GM19468 (cell line): ENCODE results near the gene ADGRV1.
"Not testable (repeated sequence)": the region's sequence is repeated elsewhere in the genome, so short reads cannot be mapped to it uniquely, and the experiment has no call there.

Source experiments
- ATAC-seq: cut with Tn5 transposase; IDR thresholded peaks from one replicate; pipeline ENCODE4 v1.9.1; 2021; ENCODE audit warnings: mild to moderate bottlenecking, moderate library complexity, moderate number of reproducible peaks; ENCODE audit not compliant: unreplicated experiment; ENCODE audit errors: extremely low read depth

The ADGRV1 gene

GRCh38 chr5:90959262-90959661 lies 400.7 kb downstream of the ADGRV1 start:
- no peak for ATAC-seq

- ATAC-seq, result no peak
Observed at GRCh38 chr5:90962481-90962880, 403.9 kb downstream of the ADGRV1 start.

DNA sequence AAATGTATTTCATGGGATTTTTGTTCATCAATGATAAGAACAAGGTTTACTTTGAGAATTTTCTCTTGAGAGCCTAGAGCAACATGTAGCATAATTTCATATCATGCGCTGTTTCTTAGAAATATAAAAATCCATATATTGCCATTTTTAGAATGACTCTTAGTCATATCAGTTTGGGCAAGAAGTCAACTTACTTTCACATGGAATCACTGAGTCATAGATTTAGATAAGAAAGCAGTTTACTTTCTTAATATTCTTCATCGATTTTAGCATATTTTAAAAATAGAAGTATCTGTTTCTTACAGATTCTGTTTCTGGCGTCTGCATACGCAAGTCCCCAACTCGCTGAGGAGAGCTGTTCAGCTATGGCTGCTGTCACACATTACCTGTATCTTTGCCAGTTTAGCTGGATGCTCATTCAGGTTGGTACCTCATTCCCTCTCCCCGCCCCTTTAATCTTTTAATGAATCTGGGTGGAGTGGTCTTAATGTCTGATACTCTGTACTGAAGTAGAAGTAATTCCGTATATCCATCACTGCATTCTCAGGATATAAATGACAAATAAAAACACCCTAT lies 406.6 kb downstream of the ADGRV1 start:
- no peak for ATAC-seq

DNA sequence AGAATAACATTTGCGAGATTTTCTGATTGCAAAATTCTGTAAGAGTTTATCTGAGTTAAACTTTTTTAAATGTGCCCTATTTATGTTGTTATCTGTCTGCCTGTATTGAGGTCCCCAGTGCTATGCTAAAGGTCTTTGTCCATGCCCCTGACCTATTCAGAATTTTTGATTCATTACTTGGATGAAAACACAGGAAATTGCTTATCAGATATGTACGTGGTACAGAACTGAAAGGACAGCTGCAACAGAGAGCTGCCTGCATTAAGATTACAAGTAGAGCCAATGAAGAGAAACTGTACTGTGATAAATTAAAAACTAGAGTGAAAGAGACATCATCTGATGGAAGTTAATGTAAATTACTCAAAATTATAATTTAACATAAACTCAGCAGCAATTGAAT lies 408.8 kb downstream of the ADGRV1 start:
- no peak for ATAC-seq

DNA sequence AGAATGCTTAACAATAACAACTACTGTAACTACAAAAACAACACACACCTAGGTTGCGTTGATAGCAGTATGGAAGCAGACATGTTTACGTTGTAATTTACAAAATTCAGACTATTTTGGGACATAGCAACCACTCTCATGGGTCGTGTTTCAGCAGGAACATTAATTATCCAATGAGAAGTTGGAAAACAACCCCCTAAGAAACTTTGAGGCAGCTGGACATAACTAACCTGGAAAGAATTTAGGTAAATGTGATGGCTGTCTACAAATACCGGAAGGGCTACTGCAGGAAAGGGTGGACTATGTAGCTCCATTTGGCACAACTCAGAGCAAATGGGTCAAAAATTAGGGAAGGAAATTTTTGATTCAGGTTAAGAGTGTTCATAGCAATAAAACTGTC lies 409.3 kb downstream of the ADGRV1 start:
- no peak for ATAC-seq

DNA sequence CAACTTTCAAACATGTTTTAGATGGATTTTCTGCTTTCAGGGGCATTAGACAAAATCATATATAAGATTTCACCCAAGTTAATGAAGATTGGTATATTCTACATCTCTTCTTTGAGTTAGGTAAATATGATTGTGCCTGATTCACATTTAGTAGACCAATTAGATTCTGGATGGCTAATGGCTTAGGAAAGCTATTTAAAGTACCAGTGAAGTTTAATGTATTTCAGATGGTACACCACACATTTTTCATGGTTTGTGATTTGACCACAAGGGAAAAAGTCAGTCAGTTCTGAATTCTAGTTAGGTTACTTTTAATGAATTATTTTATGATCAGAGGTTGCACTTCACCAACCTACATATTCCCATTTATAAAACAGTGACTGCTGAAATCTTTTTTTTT lies 409.7 kb downstream of the ADGRV1 start:
- ATAC-seq, result no peak

GRCh38 chr5:90969945-90970344 lies 411.3 kb downstream of the ADGRV1 start:
- ATAC-seq, result not testable (repeated sequence)

DNA sequence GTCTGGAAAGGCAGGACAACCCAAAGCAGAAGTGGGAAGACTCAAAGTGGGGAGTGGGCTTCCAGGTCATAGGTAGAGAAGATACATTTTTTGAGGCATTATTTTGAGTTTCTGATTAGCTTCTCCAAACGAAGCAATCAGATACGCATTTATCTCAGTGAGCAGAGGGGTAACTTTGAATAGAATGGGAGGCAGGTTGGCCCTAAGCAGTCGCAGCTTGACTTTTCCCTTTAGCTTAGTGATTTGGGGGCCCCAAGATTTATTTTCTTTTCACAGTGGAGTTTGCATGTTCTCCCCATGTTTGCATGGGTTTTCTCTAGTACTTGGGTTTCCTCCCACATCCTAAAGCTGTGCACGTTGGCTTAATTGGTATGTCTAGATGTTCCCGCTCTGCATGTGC lies 422.6 kb downstream of the ADGRV1 start:
- ATAC-seq, result no peak

DNA sequence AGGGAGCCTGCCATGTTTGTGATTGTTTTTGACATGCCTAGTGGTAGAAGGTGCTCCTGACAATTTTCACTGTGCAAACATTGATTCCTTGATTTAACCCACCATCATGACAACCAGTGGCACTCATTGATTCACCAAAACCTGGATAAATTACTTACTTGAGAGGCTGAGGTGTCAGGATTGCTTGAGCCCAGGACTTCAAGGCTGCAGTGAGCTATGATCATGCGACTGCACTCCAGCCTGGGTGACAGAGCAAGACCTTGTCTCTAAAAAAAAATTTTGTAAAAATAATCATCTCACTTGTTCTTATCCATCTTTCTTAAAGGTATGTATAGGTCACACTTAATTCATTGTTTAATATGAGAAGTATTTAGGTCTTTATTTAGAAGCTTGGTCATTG lies 423.2 kb downstream of the ADGRV1 start:
- no peak for ATAC-seq

GRCh38 chr5:90982576-90982975 lies 424.0 kb downstream of the ADGRV1 start:
- no peak for ATAC-seq

- ATAC-seq, result no peak
Observed at GRCh38 chr5:90983148-90983547, 424.6 kb downstream of the ADGRV1 start.

DNA sequence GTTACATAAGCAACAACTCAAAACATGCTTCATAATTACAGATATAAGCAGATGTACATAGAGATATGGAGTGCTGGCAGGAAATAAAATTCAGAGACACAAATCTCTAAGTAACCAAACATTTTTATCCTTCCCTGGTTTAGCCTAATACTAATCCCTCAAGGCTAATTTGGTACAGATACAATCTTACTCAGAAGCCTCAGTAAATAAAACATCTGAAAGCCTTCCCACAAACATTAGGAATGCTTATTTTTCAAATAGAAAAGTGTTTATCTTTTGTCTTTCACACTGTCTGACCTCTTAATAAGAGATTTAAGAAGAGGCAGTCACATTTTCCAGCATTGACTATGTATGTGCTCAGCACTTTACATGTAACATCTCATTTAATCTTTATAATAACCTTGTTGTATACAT lies 425.1 kb downstream of the ADGRV1 start:
- ATAC-seq, result no peak

GRCh38 chr5:90985341-90985740 lies 426.7 kb downstream of the ADGRV1 start:
- no peak for ATAC-seq

DNA sequence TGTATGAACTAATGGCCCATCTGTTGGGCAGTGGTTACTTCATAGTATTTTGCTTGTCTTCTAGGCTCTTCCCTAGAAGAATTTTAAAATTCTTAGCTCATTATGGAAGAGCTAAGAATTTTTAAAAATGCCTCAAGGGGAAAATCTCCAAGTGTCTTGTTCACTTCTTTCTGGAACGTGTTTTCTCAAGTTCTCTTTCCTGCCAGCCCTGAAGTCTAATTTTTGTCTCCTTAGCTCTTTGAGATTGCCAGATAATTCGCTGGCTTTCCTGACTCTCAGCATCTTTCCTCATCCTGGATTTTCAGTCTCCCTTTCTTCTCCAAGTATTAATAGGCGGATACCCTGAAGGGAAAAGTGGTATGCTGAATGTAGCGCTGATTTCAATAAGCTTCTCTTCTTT lies 429.1 kb downstream of the ADGRV1 start:
- ATAC-seq, result no peak

DNA sequence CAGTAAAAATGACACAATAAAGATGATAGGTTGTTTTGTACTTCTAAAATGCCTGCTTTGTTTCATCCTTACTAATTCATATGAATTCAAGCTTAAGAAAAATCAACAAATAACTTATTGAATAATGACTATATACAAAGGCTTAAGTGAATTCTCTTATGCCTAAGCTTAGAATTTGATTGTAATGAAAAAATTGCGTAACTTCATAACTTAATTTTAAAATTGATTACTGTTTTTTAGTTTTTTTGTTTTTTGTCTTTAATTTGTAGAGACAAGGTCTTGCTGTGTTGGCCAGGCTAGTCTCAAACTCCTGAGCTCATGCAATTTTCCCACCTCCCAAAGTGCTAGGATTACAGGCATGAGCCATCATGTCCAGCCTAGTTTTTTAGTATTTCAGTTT lies 432.6 kb downstream of the ADGRV1 start:
- ATAC-seq, result no peak

GRCh38 chr5:90994796-90995195 lies 436.2 kb downstream of the ADGRV1 start:
- no peak for ATAC-seq

DNA sequence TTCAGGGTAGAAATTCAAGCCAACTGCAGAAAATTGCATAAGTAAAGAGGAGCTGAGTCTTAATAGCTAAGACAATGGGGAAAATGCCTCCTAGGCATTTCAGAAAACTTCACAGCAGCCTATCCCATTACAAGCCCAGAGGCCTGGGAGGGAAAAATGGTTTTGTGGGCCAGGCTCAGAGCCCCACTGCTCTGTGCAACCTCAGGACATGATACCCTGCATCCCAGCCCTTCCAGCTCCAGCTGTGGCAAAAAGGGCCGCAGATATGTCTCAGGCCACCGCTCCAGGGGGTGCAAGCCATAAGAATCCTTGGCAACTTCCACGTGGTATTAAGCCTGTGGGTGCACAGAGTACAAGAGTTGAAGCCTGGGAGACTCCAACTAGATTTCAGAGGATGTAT lies 437.5 kb downstream of the ADGRV1 start:
- ATAC-seq, result no peak

GRCh38 chr5:90997082-90997481 lies 438.5 kb downstream of the ADGRV1 start:
- ATAC-seq, result no peak

DNA sequence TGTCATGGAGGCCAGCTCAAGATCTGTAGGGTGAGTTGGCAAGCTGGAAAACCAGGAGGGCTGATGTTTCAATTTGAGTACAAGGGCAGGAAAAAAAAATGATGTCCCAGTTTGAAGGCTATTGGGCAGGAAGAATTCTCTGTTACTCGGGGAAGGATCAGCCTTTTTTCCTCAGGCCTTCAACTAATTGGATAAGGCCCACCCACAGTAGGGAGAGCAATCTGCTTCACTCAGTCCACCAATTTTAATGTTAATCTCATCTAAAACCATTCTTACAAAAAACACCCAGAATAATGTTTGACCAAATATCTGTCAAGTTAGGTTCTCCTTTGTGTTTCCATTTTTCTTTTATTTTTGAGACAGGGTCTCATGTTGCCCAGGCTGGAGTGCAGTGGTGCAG lies 442.1 kb downstream of the ADGRV1 start:
- ATAC-seq, result no peak

GRCh38 chr5:91006713-91007112 lies 448.1 kb downstream of the ADGRV1 start:
- ATAC-seq, result no peak

GRCh38 chr5:91007251-91007650 lies 448.7 kb downstream of the ADGRV1 start:
- no peak for ATAC-seq

GRCh38 chr5:91007780-91008402 lies 449.3 kb downstream of the ADGRV1 start:
- no peak for ATAC-seq
